DND-41 (cell line): Measurements from ENCODE around the gene CAMK1.

ENCODE experiments used
- CTCF ChIP-seq: IDR thresholded peaks from 2 replicates; pipeline ENCODE4 v1.5.1; 2012; ENCODE audit warnings: borderline replicate concordance, low read length, moderate library complexity, mild to moderate bottlenecking; ENCODE audit not compliant: poor library complexity, severe bottlenecking; ENCODE audit errors: extremely low read depth
- EZH2 ChIP-seq: IDR thresholded peaks from 3 replicates; pipeline ENCODE4 v1.6.1; 2012; ENCODE audit warnings: borderline replicate concordance, low read depth, mild to moderate bottlenecking, moderate library complexity, low read length, inconsistent platforms; ENCODE audit not compliant: severe bottlenecking

GRCh38 chr3:9721015-9721699 is 48.6 kb downstream of the CAMK1 start:
- no peak for TF ChIP-seq CTCF
- no peak for TF ChIP-seq EZH2
